LHCN-M2 (cell line): ENCODE data around the gene IGSF5. TPM values are rescaled to one million over a fixed set of nuclear protein-coding genes. Genes with fewer than 3 reads are reported as not detected.
"Not testable (repeated sequence)": the region's sequence is repeated elsewhere in the genome, so short reads cannot be mapped to it uniquely, and the experiment has no call there.

ENCODE experiments used
- DNase-seq: peaks from one replicate; pipeline ENCODE4 v3.0.0-alpha.2; 2012; ENCODE audit warnings: low read depth
- polyA plus RNA-seq: library from polyadenylated mRNA; unstranded; fragments of >200 nt; gene quantifications from one replicate; pipeline ENCODE4 v1.2.1, GENCODE V29; 2012; ENCODE audit warnings: missing spikeins
- total RNA-seq: library from RNA; depleted of rRNA; stranded (reverse); fragments of >200 nt; gene quantifications from 2 replicates; pipeline ENCODE4 v1.2.3, GENCODE V29; 2014; rRNA removed

Gene IGSF5
- total RNA-seq = 0.06 and 0.11 TPM in 2 replicates
- polyA plus RNA-seq = 0.06 TPM

DNA sequence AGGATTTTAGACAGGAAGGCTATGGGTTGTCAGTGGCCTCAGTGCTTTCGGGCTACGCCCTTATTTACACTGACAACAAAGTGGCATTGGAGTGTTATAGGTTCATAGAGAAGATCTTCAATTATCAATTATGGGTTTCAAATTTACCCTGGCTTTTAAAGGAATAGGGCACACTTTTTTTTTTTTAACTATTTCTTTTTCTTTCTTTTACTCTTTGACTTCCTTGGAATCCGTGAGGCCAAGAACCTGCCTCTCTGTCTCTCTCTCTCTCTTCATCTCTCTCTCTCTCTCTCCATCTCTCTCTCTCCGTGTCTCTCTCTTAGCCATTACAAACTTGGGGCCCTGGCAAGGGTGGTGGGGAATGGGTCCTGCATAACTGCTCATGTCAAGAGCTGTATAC lies at the start of gene IGSF5:
IGSF5 (plus strand) TSS at position 301 of the 400 bp plus-strand sequence. CDS start 327 bp downstream, outside the sequence.
- DNase-seq = not testable (repeated sequence)

DNA sequence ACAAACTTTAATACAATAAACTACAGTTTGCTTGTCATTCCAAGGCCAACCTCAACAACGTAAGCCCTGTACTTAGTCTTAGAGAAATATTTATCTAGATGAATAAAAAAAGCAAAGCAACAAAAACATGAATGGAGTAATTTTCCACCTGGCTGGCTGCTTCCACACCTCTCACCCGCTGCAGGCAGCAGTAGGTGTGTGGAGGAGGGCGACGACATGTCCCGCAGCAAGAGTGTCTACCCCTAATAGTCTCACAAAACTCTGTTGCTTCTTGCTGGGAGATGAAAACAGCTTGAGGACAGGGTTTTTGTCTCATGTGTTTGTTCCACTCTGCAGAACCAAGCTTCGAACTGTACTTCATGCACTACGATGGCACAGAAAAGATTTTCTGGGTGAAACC lies 48.8 kb upstream of the IGSF5 start:
- DNase-seq = no peak

DNA sequence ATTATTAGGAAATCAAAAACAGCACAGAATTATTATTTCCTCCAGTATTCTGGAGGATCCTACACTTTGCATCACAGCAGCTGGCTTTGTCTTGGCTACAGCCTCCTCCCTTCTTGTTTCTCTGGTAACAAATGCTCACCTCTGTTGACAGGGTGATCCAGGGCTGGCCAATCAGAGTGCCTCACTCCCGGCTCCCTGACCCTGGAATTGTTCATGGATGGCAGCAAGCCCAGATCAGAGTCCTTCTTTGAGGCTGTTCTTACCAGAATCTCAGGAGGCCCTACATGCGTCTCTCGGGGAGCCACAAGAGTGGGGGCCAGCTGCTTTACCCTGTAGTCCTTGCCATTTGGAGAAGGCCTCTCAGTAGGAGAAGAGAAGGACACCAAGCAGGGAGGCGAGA lies 48.4 kb upstream of the IGSF5 start:
- peak; percentile 31 for DNase-seq

DNA sequence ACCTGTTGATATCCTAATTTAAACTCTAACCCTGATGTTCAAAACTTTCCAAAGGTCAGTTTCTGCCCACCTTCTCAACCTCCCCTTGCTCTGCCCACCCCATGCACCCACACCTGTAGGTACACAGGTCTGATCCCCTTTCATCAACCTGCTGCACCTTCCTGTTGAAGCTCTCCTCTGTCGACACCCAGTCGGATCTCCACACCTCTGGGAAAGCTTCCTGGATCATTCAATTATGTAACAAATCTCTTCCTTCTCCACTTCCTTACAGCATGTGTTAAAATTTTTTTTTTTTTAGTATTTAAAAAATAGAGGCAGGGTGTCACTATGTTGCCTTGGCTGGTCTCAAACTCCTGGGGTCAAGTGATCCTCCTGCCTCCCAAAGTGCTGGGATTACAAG lies 44.7 kb upstream of the IGSF5 start:
- no peak for DNase-seq

DNA sequence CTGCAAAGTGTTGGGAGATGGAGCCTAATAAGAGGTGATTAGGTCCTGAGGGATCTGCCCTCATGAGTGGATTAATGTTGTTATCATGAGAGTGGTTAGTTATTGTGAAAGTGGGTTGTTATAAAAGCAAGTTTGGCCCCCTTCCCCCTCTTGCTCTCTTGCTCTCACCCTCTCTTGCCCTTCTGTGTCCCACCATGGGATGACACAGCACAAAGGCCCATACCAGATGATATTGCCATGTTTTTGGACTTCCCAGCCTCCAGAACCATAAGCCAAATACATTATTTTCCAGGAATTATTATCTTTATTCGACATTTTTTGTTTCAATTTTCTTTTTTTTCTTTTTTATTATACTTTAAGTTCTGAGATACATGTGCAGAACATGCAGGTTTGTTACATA lies 41.4 kb upstream of the IGSF5 start:
- DNase-seq = no peak

DNA sequence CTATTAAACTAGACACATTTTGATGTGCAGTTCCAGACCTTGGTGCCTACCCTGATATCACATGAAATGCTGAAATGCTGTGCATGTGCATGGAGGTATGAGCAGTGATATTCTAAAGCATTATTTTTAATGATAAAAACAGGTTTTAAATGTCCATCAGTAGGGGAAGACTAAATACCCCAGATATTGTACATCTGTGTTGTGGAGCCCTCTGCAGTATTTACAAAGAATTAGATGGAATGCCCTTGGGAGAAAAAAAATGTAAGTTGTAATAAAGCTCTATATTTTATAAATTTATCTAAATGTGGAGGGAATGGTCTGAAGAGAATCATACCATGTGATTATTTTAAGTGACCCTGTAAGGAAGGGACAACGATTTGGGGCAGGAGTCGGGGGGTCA lies 39.1 kb upstream of the IGSF5 start:
- DNase-seq = peak; percentile 37

DNA sequence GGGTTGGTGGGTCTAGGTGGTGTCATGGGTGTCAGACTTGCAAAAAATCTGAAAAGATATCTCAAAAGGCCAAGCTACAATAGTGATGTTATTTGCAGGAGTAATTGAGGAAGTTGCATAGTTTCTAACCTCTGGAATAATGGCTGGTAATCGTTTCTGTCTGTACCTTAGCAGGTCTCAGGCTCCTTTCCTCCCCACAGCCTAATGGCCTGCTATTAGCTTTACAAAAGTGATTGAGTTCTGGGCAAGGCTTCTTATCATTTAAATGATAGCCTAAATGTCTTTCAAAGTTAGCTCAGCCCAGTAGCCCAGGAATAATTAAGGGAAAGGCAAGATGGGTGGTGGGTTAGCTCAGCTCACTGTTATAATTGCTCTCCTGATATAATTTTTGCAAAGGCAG lies 37.7 kb upstream of the IGSF5 start:
- DNase-seq = no peak

DNA sequence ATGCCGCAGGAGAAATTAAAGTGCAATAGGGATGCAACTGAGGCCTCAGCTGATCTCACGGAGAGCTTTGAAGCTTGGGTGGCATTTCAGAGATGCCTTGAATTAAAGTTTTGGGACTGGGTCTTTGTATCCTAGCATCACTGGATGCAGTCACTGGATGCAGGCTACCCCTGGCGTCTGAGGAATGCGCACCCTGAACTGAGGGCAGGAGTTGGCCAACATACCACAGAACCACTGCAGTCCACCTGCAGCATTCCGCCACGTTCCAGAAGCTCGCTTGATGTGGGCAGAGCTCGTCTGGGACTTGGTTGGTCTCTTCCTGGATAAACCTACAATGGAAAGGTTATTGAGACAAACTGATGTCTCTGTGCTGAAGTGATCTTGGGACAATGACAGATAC lies 34.1 kb upstream of the IGSF5 start:
- no peak for DNase-seq

DNA sequence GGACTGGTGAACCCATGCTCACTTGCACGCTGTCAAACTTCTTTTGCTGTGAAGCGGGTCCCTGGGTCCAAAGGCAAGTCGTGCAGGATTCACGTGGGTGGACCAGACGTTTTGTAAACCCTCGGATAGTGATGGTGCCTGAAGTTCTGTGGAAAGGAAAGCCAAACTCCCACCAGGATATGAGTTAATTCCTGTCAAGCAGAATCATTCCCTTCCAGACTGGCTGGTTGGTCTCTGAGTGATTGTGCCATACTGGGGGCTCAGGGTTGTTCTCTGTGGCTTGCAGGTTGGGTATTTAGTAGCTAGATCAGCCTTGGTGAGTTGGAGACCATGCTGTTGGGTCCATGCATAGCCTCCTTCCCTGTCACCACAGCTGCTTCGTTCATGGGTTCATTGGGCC lies 32.7 kb upstream of the IGSF5 start:
- DNase-seq = no peak

DNA sequence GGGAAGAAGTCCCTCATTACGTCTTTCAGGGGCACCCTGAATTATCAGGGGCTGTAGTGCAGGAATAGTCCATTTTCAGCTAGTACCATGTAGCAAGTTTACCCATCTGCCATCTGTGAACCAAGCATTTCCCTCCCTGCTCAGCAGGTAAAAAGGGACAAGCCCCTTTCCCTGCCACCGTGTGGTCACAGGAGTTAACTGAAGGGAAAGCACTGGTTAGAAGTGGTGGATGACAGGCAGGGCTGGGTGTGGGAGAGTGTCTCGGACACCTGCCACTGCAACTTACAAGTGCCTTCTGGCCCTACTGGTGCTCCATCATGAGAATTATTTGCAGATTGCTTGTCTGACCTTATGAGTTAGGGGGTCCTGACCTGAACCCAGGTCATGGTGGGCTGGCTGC lies 32.0 kb upstream of the IGSF5 start:
- no peak for DNase-seq

DNA sequence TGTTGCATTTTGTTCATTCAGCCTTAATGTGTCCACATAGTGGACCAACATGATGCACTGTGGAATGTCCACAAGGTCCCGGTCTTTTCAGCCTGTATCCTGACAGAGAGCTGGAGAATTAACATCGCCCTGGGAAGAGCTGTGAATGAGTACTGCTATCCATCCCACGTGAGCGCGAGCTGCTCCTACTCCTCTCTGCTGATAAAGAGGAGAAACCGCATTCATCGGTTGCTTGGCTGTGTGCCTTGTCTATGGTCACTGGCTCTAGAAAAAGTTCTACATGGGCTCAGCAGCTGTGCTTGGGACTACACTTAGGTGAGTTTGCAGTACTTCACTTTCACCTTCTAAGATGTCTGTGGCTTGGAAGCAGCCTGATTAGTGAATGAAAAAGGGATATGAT lies 31.1 kb upstream of the IGSF5 start:
- DNase-seq = no peak

DNA sequence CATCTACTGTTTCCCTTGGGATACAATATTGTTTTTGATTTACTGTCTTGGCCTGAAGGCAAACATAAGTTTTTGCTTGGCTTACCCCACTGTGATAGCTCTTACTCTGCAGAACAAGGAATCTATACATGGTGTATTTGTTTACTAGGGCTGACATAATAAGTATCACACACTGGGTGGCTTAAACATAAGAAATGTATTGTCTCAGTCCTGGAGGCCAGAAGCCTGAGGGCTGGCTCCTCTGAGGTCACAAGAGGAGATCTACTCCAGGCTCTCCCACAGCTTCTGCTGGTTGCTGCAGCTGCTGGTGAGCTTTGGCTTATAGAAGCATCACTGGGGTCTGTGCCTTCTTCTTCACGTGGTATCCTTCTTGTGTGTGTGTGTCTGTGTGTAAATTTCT lies 30.7 kb upstream of the IGSF5 start:
- no peak for DNase-seq

DNA sequence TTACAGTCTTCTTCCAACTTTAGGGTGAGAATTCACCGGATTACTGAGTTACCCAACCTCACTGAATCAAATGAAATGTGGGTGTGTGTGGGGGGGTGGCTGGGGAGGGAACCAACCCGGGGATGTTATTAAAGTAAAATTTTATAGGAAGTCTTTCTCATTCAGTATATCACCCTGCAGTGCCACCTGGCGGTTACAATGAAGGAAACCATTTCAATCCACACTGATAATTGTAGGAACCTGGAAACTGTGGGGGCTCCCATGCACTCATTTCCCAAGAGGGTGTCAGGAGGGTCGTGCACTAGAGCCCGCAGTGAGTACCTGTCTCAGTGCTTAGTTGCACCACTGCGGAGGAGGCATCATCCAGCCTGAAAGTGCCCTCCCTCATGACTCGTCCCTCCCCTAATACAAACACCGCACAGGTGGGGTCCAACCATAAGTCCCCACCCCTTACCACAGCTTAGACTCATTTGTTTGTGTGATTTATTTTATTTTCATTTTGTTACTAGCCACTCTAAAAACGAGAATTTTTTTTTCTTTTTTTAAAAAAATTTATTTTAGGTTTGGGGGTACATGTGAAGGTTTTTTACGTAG lies 29.1 kb upstream of the IGSF5 start:
- peak; percentile 36 for DNase-seq

DNA sequence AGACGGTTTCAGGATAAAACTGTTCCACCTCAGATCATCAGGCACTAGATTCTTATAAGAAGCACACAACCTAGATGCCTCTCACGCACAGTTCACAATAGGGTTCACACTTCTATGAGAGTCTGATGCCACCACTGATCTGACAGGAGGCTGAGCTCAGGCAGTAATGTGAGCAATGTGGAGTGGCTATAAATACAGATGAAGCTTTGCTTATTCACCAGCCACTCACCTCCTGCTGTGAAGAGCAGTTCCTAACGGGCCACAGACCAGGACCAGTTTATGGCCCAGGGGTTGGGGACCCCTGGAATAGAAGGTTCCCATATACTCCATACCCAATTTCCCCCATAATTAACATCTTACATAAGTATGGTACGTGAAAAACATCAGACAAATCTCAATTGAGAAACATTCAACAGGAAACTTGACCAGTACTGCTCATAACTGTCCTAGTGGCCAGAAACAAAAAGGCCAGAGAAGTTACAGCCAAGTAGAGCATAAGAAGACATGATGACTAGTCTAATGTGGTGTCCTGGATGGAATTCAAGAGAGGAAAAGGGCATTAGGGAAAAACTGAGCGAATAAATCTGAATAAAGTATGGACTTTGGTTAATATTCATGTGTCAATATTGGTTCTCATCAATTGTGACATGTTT lies 24.7 kb upstream of the IGSF5 start:
- peak; percentile 34 for DNase-seq

DNA sequence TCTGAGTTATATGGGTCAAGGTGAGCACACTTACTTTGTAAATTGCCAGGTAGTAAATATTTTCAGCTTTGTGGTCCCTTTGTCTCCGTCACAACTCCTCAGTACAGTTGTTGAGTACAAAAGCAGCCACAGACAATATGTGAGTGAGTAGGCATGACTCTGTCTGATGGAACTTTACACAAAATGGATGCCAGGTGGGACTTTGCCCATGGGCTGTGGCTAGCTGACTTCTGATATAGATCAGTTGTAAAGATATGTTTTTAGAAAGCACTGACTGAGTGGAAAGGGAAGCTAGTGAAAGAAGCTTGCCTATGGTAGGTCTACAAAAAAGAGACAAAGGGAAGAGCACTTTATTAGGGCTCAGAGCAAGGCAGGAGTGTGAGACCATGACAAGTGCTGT lies 23.1 kb upstream of the IGSF5 start:
- no peak for DNase-seq

DNA sequence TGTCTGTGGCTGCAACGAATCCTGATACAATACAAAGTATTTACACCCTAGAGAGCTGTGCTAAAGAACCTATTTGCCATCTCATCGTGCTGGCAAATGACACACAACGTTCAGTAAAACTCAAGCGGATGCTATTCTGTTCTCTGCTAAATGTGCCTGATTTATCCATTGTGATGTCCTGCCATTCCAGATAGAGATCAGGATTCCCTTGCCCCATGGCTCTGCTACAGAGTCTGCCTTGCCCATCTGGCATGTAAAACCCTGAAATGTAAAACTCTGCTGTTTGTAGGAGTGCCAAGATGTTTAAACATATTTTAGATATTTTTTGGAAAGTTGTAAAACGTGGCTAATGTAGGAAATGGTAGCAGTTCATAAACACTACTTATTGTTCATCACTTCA lies 20.0 kb upstream of the IGSF5 start:
- no peak for DNase-seq

DNA sequence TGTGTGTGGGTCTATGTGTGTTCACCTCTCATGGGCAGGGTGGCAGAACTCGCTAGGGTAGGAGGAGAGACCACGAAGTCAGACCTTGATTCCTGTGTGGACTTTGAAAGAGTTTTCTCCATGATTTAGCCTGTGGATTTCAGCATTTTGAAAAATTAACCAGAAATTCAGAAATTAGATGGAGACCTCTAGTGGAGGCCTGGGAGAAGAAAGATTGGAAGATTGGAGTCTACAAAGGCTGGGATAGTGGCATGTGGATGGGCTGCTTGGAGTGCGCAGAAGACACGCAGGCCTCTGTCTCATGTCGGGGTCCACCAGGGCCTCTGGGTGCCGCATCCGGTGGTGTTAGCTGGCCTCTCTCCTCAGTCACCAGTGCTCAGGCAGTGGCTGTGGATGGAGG lies 18.9 kb upstream of the IGSF5 start:
- DNase-seq = no peak

DNA sequence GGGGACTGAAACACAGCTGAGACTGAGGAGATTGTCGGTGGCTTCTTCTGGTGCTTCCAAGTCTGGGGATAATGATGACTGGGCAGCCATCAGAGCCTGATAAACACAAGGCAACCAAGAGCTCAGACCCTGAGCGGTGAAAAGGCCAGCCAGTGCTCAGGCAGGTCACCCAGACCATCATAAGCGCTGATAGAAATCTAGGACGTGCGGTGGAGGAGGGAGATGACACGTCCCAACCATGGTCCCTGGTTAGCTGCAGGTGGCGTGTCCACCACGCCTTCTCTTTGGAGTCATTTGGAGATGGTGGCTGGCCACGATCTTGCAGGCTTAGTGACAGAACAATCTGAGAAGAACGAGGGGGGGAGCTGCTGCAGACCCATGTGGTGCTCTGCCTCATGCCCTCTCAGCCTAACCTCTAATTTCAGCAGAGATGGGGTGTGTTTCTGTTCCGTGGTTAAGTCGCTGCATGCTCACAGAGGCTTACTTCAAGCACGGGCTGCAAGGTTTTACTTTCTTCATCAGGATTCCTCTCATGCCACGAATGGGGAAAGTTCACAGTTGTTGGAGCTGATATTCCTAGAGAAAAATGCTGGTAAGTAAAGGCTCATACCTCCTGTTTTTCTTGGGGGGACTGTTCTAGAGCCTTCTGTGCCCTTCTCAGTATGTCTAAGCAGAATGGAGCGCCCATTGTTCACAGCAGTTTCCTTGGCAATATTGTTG lies 17.4 kb upstream of the IGSF5 start:
- no peak for DNase-seq

DNA sequence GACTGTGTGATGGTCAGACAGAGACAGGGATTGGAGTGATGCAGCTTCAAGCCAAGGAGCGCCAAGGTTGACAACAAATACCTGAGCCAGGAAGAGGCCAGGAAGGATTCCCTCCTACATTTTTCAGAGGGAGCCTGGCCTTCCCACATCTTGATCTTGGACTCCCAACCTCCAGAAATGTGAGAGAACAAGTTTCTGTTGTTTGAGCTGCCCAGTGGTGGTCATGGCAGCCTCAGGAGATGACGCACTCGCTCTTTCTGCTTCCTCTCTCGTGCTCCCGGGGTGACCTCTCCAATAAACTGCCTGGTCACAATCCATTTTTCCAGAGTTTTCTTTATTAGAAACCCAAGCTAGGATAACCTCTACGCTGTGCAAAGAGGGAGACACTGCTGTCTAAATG lies 16.6 kb upstream of the IGSF5 start:
- DNase-seq = no peak

DNA sequence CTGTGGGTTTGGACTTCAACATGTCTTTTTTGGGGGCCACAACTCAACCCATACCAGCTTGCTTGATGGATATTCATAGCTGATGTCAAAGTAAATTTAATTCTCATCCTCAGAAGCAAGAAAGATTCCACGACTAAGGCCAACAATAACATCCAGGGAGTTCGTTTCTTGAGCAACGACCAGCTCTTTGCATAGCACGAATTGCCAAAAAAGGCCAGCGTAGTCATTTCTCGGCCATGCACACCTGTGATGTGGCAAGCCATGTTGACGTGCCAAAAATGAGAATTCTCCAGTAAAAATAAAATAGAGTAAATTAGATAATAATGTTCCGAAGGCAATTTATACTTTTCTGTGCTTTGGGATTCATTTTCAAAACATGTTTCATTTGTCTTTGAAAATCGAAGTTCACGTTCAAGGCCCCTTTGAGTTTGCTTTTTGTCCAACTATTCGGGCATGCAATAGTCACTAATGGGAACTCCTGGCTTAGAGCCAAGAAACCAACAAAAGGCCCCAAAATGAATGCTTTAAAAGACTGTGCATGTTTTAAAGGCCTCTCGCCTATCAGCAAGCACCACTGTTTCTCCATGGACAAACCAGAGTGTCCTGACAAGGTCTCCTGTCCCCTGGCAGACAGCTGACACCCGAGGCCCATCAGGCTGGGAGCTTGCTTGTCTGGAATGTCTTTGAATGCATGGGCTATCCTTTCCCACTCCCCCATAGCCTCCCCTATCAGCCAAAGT lies 14.4 kb upstream of the IGSF5 start:
- DNase-seq = no peak

DNA sequence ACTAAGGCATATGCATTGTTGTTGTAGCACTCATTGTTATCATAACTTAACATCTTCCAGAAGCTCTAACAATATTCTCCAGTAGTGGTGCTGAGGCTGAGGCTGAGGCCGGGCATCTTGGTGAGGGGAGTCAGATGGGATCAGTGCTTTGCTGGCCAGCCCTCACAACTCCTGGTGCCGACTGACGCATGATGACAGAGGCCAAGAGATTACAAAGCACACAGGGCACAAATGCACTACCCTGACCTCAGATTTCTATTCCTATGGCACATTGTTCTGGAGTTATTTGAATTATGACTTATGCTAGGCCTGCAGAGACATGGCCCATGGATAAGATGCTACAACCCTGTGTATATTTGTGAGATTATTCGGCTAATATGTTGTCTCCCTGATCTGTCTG lies 8.3 kb upstream of the IGSF5 start:
- DNase-seq = no peak

DNA sequence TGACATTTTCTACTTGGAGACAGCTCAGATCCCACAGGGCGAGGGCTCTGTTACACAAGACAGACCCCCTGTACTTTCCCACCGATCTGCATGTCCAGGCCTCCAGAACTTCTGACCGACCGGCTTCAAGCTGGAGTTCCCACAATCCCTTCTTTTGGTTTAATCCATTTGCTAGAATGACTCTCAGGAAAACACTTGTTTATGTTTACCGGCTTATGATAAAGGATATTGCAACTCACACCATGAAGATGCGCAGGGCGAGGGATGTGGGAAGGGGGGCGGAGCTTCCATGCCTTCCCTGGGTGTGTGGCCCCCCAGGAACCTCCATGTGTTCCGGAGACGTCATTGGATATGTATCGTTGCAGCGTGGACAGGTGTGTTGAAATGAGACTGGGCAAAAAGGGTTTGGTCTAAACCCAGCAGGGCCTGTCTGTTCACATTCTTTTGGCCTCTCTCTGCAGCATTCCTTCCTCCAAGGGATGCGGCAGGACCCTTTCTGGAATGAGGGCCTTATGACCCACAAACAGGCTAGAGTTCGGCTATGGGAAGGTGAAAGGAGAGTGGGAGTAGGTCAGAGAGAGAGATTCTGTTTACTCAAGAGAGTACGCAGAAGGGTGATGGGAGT lies 7.5 kb upstream of the IGSF5 start:
- DNase-seq = no peak
